ENCODE measurements around the gene SERPINH1. TPM values are rescaled to one million over a fixed set of nuclear protein-coding genes. Genes with fewer than 3 reads are reported as not detected.
A peak's percentile ranks its signal among the peaks of the same experiment; 100 is the strongest.

The SERPINH1 gene
- total RNA-seq, 1 donor from 2014 or later = 484 TPM

- peaks cover 66% of the 10 kb centered on the region for H3K4me1 Mint-ChIP-seq (ENCODE audit: unreplicated experiment)
- peak overlapping the region; percentile 98 for H3K27ac Mint-ChIP-seq (ENCODE audit: unreplicated experiment)
Measured at GRCh38 chr11:75560644-75561043, 1.4 kb upstream of the SERPINH1 start.

GRCh38 chr11:75561426-75562047 lies 516 bp upstream of the SERPINH1 start:
- Mint-ChIP-seq H3K36me3 (ENCODE audit: unreplicated experiment) (peaks cover 4% of the 10 kb centered on the region), H3K27ac (ENCODE audit: unreplicated experiment) (peak overlapping the region; percentile 98), H3K4me3 (ENCODE audit: unreplicated experiment) (peak overlapping the region; percentile 97), H3K4me1 (ENCODE audit: unreplicated experiment) (peaks cover 71% of the 10 kb centered on the region), H3K9me3 (ENCODE audit: unreplicated experiment) (no peaks in the 10 kb centered on the region), H3K27me3 (ENCODE audit: unreplicated experiment) (no peaks in the 10 kb centered on the region)
- TF ChIP-seq, protein P1, sequence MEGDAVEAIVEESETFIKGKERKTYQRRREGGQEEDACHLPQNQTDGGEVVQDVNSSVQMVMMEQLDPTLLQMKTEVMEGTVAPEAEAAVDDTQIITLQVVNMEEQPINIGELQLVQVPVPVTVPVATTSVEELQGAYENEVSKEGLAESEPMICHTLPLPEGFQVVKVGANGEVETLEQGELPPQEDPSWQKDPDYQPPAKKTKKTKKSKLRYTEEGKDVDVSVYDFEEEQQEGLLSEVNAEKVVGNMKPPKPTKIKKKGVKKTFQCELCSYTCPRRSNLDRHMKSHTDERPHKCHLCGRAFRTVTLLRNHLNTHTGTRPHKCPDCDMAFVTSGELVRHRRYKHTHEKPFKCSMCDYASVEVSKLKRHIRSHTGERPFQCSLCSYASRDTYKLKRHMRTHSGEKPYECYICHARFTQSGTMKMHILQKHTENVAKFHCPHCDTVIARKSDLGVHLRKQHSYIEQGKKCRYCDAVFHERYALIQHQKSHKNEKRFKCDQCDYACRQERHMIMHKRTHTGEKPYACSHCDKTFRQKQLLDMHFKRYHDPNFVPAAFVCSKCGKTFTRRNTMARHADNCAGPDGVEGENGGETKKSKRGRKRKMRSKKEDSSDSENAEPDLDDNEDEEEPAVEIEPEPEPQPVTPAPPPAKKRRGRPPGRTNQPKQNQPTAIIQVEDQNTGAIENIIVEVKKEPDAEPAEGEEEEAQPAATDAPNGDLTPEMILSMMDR (IDR thresholded peaks at IDR 0.05) = no peak
- no peak for DNase-seq (ENCODE audit: extremely low spot score, unreplicated experiment)

More at GRCh38 chr11:75560644-75561043, 1.4 kb upstream of the SERPINH1 start:
- Mint-ChIP-seq H3K4me3 (ENCODE audit: unreplicated experiment) (peak overlapping the region; percentile 60), H3K27me3 (ENCODE audit: unreplicated experiment) (no peaks in the 10 kb centered on the region), H3K9me3 (ENCODE audit: unreplicated experiment) (no peaks in the 10 kb centered on the region), H3K36me3 (ENCODE audit: unreplicated experiment) (peaks cover 4% of the 10 kb centered on the region)
- TF ChIP-seq, protein P1 (IDR thresholded peaks at IDR 0.05) = no peak
- no peak for DNase-seq (ENCODE audit: extremely low spot score, unreplicated experiment)

DNA sequence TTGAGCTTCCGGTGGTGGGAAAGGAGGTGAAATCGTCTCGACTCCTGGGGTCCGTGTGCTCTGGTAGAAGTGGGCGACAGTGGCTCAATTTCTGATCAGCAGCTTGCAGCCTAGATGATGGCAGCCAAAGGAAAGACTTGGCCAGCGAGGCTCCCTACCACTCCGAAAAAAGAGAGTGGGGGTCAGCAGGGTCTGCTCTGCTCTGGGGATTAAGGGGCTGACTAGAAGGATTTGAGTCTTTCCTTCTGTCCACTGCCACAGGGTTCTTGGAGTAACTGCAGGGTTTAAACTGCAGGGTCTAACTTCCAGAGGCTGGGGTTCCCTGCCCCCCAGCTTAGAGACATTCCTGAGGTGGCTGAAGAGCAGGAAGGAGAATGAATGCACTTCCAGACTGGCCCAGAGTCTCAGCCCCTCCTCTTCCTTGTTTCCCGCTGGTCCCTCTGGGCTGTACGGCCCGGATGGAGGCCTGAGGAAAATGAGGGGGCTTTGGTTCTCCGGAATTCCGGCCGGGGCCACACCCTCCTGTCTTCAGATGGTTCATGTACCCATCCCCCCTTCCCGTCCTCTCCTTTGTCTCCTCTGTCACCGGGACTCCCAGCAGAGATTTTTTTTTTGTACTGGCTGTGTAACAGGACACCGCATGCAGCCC lies 907 bp downstream of the SERPINH1 start:
- Mint-ChIP-seq H3K27me3 (ENCODE audit: unreplicated experiment) (no peaks in the 10 kb centered on the region), H3K4me1 (ENCODE audit: unreplicated experiment) (peaks cover 67% of the 10 kb centered on the region), H3K36me3 (ENCODE audit: unreplicated experiment) (peaks cover 8% of the 10 kb centered on the region), H3K9me3 (ENCODE audit: unreplicated experiment) (no peaks in the 10 kb centered on the region), H3K27ac (ENCODE audit: unreplicated experiment) (peak overlapping the region; percentile 98), H3K4me3 (ENCODE audit: unreplicated experiment) (peak overlapping the region; percentile 97)
- DNase-seq (ENCODE audit: extremely low spot score, unreplicated experiment) = no peak
- TF ChIP-seq, protein P1 (IDR thresholded peaks at IDR 0.05) = no peak

- no peak for DNase-seq (ENCODE audit: extremely low spot score, unreplicated experiment)
- Mint-ChIP-seq H3K9me3 (ENCODE audit: unreplicated experiment) (no peaks in the 10 kb centered on the region), H3K27ac (ENCODE audit: unreplicated experiment) (peak overlapping the region; percentile 98), H3K4me3 (ENCODE audit: unreplicated experiment) (peak overlapping the region; percentile 97), H3K4me1 (ENCODE audit: unreplicated experiment) (peaks cover 62% of the 10 kb centered on the region), H3K36me3 (ENCODE audit: unreplicated experiment) (peaks cover 13% of the 10 kb centered on the region), H3K27me3 (ENCODE audit: unreplicated experiment) (no peaks in the 10 kb centered on the region)
- TF ChIP-seq, protein P1 (IDR thresholded peaks at IDR 0.05) = no peak
Measured at GRCh38 chr11:75563501-75563977, 1.5 kb downstream of the SERPINH1 start.

DNA sequence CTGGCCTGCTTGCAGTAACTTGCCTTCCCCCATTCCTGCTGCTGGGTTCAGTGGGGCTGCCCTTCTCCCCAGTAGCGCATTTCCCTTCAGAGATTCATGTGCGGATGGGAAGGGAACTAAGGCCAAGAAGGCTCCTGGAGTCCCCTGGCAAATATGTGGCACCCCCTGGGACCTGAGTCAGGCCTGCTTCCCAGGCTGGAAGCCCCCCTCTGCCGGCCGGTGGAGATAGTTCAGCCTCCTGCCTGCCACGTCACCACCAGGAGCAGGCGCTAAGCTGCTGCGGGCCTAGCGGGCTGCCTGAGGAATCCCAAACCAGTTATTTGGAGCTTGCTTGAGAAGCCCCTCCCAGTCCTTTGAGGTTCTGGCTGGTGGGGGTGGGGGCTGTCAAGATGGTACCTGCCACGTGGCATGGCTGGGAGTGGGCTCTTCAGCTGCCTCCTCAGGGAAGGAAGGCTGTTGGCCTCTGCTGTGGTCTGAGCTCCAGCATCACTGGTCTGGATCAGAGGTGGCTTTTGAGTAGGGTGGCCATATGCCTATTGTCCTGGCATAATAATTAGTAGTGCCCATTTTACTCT lies 2.0 kb downstream of the SERPINH1 start:
- TF ChIP-seq, protein P1 (IDR thresholded peaks at IDR 0.05) = peak; percentile 65
- H3K27me3 Mint-ChIP-seq (ENCODE audit: unreplicated experiment) = no peaks in the 10 kb centered on the region
- H3K4me3 Mint-ChIP-seq (ENCODE audit: unreplicated experiment) = peak overlapping the region; percentile 97
- peak; percentile 93 for DNase-seq (ENCODE audit: extremely low spot score, unreplicated experiment)
- H3K36me3 Mint-ChIP-seq (ENCODE audit: unreplicated experiment) = peaks cover 18% of the 10 kb centered on the region
- H3K9me3 Mint-ChIP-seq (ENCODE audit: unreplicated experiment) = no peaks in the 10 kb centered on the region
- H3K27ac Mint-ChIP-seq (ENCODE audit: unreplicated experiment) = peak overlapping the region; percentile 98
- H3K4me1 Mint-ChIP-seq (ENCODE audit: unreplicated experiment) = peaks cover 56% of the 10 kb centered on the region
